ENCODE results near the gene GALNT13.

GALNT13 gene

DNA sequence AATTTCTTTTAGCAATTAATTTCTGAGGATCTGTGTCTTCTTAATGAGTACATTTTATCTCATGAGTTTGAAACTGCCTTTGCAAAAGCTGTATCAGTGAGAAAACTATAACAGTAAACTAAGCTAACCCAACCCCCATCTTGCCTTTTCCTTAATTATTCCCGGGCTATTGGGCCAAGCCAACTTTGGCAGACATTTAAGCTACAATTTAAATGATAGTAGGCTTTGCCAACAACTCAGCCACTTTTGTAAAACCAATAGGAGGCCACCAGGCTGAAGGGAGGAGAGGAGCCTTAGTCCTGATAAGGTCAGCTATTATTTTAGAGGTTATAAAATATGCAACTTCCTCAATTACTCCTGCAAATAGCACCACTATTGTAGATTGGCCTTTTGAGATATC, 608.8 kb downstream of the GALNT13 start:
- DNase-seq (ENCODE audit: low spot score): no peak

- no peak for DNase-seq (ENCODE audit: low spot score)
Observed at GRCh38 chr2:154481336-154481735, 609.6 kb downstream of the GALNT13 start.

GRCh38 chr2:154484338-154485099, 612.8 kb downstream of the GALNT13 start:
- DNase-seq (ENCODE audit: low spot score): no peak

DNA sequence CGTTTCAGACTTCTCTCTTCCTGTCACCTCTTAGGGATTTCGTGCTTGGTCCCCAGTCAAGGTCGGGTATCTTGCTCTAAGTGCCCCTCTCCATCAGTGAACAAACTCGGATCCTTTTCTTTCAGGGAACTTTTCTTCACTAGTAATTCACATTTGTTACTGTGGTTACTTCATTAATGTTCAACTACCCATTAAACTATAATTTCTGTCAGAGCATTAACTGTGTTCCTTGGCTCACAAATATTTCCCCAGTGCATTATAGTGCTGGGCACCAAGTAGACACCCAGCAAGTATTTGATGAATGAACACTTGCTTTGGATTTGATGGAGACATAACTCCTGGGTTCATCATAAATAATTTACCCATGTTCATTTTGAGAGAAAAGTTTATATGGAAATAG, 617.1 kb downstream of the GALNT13 start:
- DNase-seq (ENCODE audit: low spot score): no peak

DNA sequence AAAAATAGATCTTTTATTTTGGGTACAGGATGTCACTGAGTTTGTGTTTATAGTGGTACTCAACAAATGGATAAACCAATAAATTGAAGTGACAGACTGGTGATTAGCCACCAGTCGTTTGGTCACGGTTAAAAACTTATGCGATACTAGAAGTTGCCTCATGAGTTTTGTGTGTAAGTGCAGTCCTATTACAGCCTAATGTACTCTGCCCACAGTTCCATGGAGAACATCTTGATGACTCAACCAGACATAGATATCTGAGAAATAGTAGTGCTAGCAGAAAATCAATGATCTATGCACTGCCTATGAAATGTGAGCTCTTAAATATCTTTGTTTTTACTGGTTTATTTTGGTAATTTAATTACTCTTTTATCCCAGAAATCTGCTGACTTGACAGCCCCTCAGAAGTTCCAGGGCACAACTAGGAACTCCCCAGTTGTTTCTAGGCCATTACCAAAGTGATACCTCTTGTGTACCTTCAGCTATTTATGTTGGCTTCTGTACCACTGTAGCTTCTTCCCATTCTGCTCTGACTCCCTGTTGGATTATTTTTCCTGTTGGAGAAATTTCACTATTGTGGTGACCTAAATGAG, 617.6 kb downstream of the GALNT13 start:
- DNase-seq (ENCODE audit: low spot score): no peak

DNA sequence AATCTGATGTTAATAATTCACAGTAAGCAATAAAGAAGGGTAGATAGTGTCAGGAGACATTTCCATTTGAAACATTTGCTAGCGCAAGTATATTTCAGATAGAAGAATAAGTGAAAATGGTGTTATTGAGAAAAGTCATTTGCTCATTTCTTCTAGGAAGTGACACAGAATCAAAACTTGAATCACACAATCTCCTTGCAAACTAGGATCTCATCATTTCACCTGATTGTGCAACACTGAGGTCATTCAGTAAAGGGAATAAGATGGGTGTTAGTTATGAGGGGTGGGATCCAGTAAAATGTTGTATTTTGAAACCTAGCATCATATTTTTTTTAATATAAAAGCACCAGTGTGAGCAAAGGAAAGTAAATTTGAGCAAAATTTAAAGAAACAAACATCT, 618.8 kb downstream of the GALNT13 start:
- no peak for DNase-seq (ENCODE audit: low spot score)

DNA sequence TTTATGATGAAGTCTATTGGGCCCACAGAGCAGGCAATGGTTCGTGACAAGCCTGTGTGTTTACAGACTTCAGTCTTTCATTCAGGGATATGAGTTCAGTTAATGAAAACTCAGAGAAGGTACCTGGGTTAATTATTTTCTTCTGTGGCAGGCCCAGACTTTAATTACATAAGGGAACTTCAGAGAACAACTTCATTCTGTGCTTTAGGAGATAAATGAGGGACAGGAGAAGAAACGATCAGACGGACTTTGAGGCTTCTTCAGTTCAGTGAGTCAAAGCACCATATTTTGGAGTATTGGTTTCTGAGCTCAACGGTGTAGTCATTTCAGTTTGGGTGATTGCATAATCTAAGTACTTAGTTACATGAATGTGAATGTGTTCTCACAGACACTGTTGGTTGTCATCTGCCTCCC, 623.7 kb downstream of the GALNT13 start:
- no peak for DNase-seq (ENCODE audit: low spot score)

GRCh38 chr2:154497019-154497418, 625.3 kb downstream of the GALNT13 start:
- DNase-seq (ENCODE audit: low spot score): no peak

Measured in D341Med (cell line).